ENCODE results near the gene OTOP1. TPM values are rescaled to one million over a fixed set of nuclear protein-coding genes. Genes with fewer than 3 reads are reported as not detected.

OTOP1 gene
- total and polyA plus RNA-seq, 2 experiments from 2014 or later = not detected

GRCh38 chr4:4270529-4270928, 43.8 kb upstream of the OTOP1 start:
- Histone ChIP-seq H3K4me1 (ENCODE audit: insufficient read depth) (no peaks in the 10 kb centered on the region), H2AFZ (no peak overlapping the region), H3K4me3 (no peak overlapping the region), H3K9me3 (ENCODE audit: low read depth) (no peaks in the 10 kb centered on the region), H3K36me3 (replicated peaks; ENCODE audit: insufficient read depth, low read depth) (no peaks in the 10 kb centered on the region), H3K79me2 (no peaks in the 10 kb centered on the region), H3K27me3 (no peaks in the 10 kb centered on the region), H3K27ac (no peak overlapping the region), H3K4me2 (no peak overlapping the region), H4K20me1 (ENCODE audit: insufficient read depth, poor library complexity, severe bottlenecking) (no peaks in the 10 kb centered on the region), H3K9me2 (replicated peaks; ENCODE audit: insufficient read depth) (no peaks in the 10 kb centered on the region)
- TF ChIP-seq EZH2 (IDR thresholded peaks at IDR 0.05; ENCODE audit: borderline replicate concordance) (no peak), CTCF (IDR thresholded peaks at IDR 0.05; ENCODE audit: poor library complexity) (no peak), EZH2phosphoT487 (IDR thresholded peaks at IDR 0.05; ENCODE audit: low read depth, severe bottlenecking, unreplicated experiment) (no peak)
- no peak for DNase-seq (ENCODE audit: low spot score)
- 83% methylated on average over 4 of the region's 4 CpGs for WGBS (ENCODE audit: low lambda C conversion rate, missing lambda C conversion rate)

- WGBS (ENCODE audit: low lambda C conversion rate, missing lambda C conversion rate) = 92% methylated on average over 4 of the region's 4 CpGs
- Histone ChIP-seq H3K27ac (no peak overlapping the region), H3K9me3 (ENCODE audit: low read depth) (no peaks in the 10 kb centered on the region), H3K4me2 (no peak overlapping the region), H2AFZ (no peak overlapping the region), H3K9me2 (replicated peaks; ENCODE audit: insufficient read depth) (no peaks in the 10 kb centered on the region), H4K20me1 (ENCODE audit: insufficient read depth, poor library complexity, severe bottlenecking) (no peaks in the 10 kb centered on the region), H3K36me3 (replicated peaks; ENCODE audit: insufficient read depth, low read depth) (no peaks in the 10 kb centered on the region), H3K4me3 (no peak overlapping the region), H3K27me3 (no peaks in the 10 kb centered on the region), H3K4me1 (ENCODE audit: insufficient read depth) (no peaks in the 10 kb centered on the region), H3K79me2 (no peaks in the 10 kb centered on the region)
- DNase-seq (ENCODE audit: low spot score) = no peak
- no peak for TF ChIP-seq CTCF (IDR thresholded peaks at IDR 0.05; ENCODE audit: poor library complexity)
- TF ChIP-seq EZH2 (IDR thresholded peaks at IDR 0.05; ENCODE audit: borderline replicate concordance) = no peak
- no peak for TF ChIP-seq EZH2phosphoT487 (IDR thresholded peaks at IDR 0.05; ENCODE audit: low read depth, severe bottlenecking, unreplicated experiment)
These were observed 43.1 kb upstream of the OTOP1 start for GRCh38 chr4:4269856-4270255.

- no peak for TF ChIP-seq EZH2phosphoT487 (IDR thresholded peaks at IDR 0.05; ENCODE audit: low read depth, severe bottlenecking, unreplicated experiment)
- TF ChIP-seq CTCF (IDR thresholded peaks at IDR 0.05; ENCODE audit: poor library complexity) = no peak
- no peak for TF ChIP-seq EZH2 (IDR thresholded peaks at IDR 0.05; ENCODE audit: borderline replicate concordance)
- Histone ChIP-seq H3K9me3 (ENCODE audit: low read depth) (no peaks in the 10 kb centered on the region), H3K4me1 (ENCODE audit: insufficient read depth) (no peaks in the 10 kb centered on the region), H3K36me3 (replicated peaks; ENCODE audit: insufficient read depth, low read depth) (no peaks in the 10 kb centered on the region), H3K27ac (no peak overlapping the region), H3K4me2 (no peak overlapping the region), H3K79me2 (no peaks in the 10 kb centered on the region), H2AFZ (no peak overlapping the region), H4K20me1 (ENCODE audit: insufficient read depth, poor library complexity, severe bottlenecking) (no peaks in the 10 kb centered on the region), H3K4me3 (no peak overlapping the region), H3K27me3 (no peaks in the 10 kb centered on the region), H3K9me2 (replicated peaks; ENCODE audit: insufficient read depth) (no peaks in the 10 kb centered on the region)
- 96% methylated on average over 11 of the region's 11 CpGs for WGBS (ENCODE audit: low lambda C conversion rate, missing lambda C conversion rate)
- no peak for DNase-seq (ENCODE audit: low spot score)
These were observed 42.6 kb upstream of the OTOP1 start for GRCh38 chr4:4269331-4269731.

- Histone ChIP-seq H3K4me1 (ENCODE audit: insufficient read depth) (no peaks in the 10 kb centered on the region), H3K4me2 (no peak overlapping the region), H3K27ac (no peak overlapping the region), H3K27me3 (no peaks in the 10 kb centered on the region), H4K20me1 (ENCODE audit: insufficient read depth, poor library complexity, severe bottlenecking) (no peaks in the 10 kb centered on the region), H2AFZ (no peak overlapping the region), H3K36me3 (replicated peaks; ENCODE audit: insufficient read depth, low read depth) (no peaks in the 10 kb centered on the region), H3K4me3 (no peak overlapping the region), H3K9me3 (ENCODE audit: low read depth) (no peaks in the 10 kb centered on the region), H3K9me2 (replicated peaks; ENCODE audit: insufficient read depth) (no peaks in the 10 kb centered on the region), H3K79me2 (no peaks in the 10 kb centered on the region)
- no peak for DNase-seq (ENCODE audit: low spot score)
- TF ChIP-seq EZH2phosphoT487 (IDR thresholded peaks at IDR 0.05; ENCODE audit: low read depth, severe bottlenecking, unreplicated experiment) = no peak
- no peak for TF ChIP-seq EZH2 (IDR thresholded peaks at IDR 0.05; ENCODE audit: borderline replicate concordance)
- TF ChIP-seq CTCF (IDR thresholded peaks at IDR 0.05; ENCODE audit: poor library complexity) = no peak
- 100% methylated on average over 1 of the region's 1 CpG for WGBS (ENCODE audit: low lambda C conversion rate, missing lambda C conversion rate)
These were observed 42.0 kb upstream of the OTOP1 start for GRCh38 chr4:4268776-4269175.

Measured in hepatocyte (in vitro differentiated cells).